22Rv1 (cell line): ENCODE results near the gene PTX4.

Experiments
- CTCF ChIP-seq: fragments of 450-650 bp; IDR thresholded peaks from 2 replicates; pipeline ENCODE4 v1.5.1; 2017; ENCODE audit warnings: mild to moderate bottlenecking
- ZFX ChIP-seq: fragments of 450-650 bp; IDR thresholded peaks from 2 replicates; pipeline ENCODE4 v1.6.1; 2017; ENCODE audit warnings: antibody characterized with exemption, borderline replicate concordance

- TF ChIP-seq CTCF, result no peak; the same call in 1 of the 2 replicates
- no peak for TF ChIP-seq ZFX
Observed at GRCh38 chr16:1436731-1437355, 51.9 kb downstream of the PTX4 start.
